ENCODE data around the gene IL12RB1. TPM values are rescaled to one million over a fixed set of nuclear protein-coding genes. Genes with fewer than 3 reads are reported as not detected.

IL12RB1 gene
- polyA plus RNA-seq, 1 donor (not counting 4 experiments of a cell fraction or from before 2014, with no cell fraction given), result 0.09 TPM

- H3K9ac ChIP-seq (ENCODE audit: control insufficient read depth, extremely low read depth, insufficient read depth, low read length), result peak overlapping the region; percentile 56
- H3K9me3 ChIP-seq (ENCODE audit: control insufficient read depth, low read depth, low read length), result no peaks in the 10 kb centered on the region
- peak overlapping the region; percentile 82 for H3K4me2 ChIP-seq (ENCODE audit: control insufficient read depth, extremely low read depth, insufficient read depth, low read depth, low read length)
- peaks cover 9% of the 10 kb centered on the region for H3K4me1 ChIP-seq (ENCODE audit: control insufficient read depth, extremely low read depth, insufficient read depth, low read length)
- TF ChIP-seq, protein P1, sequence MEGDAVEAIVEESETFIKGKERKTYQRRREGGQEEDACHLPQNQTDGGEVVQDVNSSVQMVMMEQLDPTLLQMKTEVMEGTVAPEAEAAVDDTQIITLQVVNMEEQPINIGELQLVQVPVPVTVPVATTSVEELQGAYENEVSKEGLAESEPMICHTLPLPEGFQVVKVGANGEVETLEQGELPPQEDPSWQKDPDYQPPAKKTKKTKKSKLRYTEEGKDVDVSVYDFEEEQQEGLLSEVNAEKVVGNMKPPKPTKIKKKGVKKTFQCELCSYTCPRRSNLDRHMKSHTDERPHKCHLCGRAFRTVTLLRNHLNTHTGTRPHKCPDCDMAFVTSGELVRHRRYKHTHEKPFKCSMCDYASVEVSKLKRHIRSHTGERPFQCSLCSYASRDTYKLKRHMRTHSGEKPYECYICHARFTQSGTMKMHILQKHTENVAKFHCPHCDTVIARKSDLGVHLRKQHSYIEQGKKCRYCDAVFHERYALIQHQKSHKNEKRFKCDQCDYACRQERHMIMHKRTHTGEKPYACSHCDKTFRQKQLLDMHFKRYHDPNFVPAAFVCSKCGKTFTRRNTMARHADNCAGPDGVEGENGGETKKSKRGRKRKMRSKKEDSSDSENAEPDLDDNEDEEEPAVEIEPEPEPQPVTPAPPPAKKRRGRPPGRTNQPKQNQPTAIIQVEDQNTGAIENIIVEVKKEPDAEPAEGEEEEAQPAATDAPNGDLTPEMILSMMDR (optimal IDR thresholded peaks at IDR 0.05 in 1 of 3, IDR thresholded peaks at IDR 0.05 in 1 of 3, conservative IDR thresholded peaks at IDR 0.05 in 1 of 3; ENCODE audit: extremely low read depth in 1 of 3, insufficient read depth in 2 of 3, low read length in 3 of 3), result no peak
- TF ChIP-seq EZH2 (IDR thresholded peaks at IDR 0.05; ENCODE audit: low read length), result no peak
- H3K36me3 ChIP-seq (ENCODE audit: control insufficient read depth in 2 of 2, extremely low read depth in 1 of 2, insufficient read depth in 2 of 2, low read length in 2 of 2), result no peaks in the 10 kb centered on the region
- FAIRE-seq (no peak), DNase-seq (ENCODE audit: low read depth, low spot score) (no peak)
- H4K20me1 ChIP-seq (ENCODE audit: control insufficient read depth, extremely low read depth, insufficient read depth, low read length), result no peaks in the 10 kb centered on the region
- peak overlapping the region; percentile 63 to 75 (median 66) for H3K4me3 ChIP-seq (ENCODE audit: control insufficient read depth in 2 of 3, extremely low read depth in 1 of 3, insufficient read depth in 2 of 3, low read depth in 1 of 3, low read length in 3 of 3)
- H3K27me3 ChIP-seq (ENCODE audit: control insufficient read depth, extremely low read depth, insufficient read depth, low read length), result peaks cover 10% of the 10 kb centered on the region
- H2AFZ ChIP-seq (ENCODE audit: control insufficient read depth, low read length), result no peak overlapping the region
- dilution Hi-C loops (cut with MboI; ENCODE audit: extremely low pct_ligation_motif_present, low sequenced_read_pairs), result no loop called here
- no peaks in the 10 kb centered on the region for H3K79me2 ChIP-seq (ENCODE audit: control insufficient read depth, insufficient read depth, low read length)
- H3K9me1 ChIP-seq (ENCODE audit: control insufficient read depth, extremely low read depth, insufficient read depth, low read length), result no peaks in the 10 kb centered on the region
- no peak overlapping the region for H3K27ac ChIP-seq (ENCODE audit: control insufficient read depth, insufficient read depth, low read length)
These were observed 24.0 kb upstream of the IL12RB1 start for GRCh38 chr19:18110609-18111232.

DNA sequence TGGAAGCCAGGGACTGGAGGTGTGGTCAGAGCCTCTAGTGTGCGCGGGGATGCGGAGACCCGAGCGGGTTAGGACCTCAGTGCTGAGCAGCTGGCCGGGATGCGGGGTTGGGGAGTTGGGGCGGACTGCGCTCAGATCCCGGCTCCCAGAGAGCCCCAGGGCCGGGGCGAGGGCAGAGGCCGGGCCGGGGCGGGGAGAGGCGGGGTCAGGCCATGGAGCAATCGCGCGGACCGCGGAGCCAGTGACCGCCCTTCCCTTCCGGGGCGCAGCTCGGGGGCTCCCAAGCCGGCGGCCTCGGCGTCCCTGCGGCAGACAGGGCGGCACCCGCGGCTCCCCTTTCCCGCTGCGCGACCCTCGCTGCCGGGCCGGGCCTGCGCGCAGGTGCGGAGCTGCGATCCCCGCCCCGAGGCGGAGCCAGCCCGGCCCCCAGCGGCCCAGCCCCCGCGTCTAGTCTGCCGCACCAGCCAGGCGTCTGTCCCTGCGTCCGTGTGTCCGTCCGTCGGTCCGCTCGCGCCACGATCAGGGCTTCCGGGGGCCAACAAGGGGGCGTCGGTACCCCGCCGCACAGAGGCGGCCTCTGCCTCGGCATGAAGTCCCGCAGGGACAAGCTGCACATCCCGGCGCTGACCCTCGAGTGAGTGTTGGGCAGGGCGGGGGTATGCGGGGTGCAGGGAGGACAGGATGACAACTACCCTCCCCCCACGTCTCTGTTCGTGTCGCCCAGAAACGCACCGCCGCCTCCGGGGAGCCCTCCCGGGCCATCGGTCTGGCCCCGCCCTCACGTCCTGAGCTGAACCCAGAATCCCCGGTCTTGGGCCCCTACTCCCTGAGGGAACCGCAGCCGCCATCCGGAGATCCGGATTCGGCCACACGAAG lies 23.2 kb upstream of the IL12RB1 start:
- dilution Hi-C loops (cut with MboI; ENCODE audit: extremely low pct_ligation_motif_present, low sequenced_read_pairs), result no loop called here
- no peak for DNase-seq (ENCODE audit: low read depth, low spot score)

More for the DNA sequence above, 23.2 kb upstream of the IL12RB1 start:
- peak overlapping the region; percentile 56 for H3K9ac ChIP-seq (ENCODE audit: control insufficient read depth, extremely low read depth, insufficient read depth, low read length)
- H3K36me3 ChIP-seq (ENCODE audit: control insufficient read depth in 2 of 2, extremely low read depth in 1 of 2, insufficient read depth in 2 of 2, low read length in 2 of 2), result no peaks in the 10 kb centered on the region
- H3K4me1 ChIP-seq (ENCODE audit: control insufficient read depth, extremely low read depth, insufficient read depth, low read length), result peaks cover 9% of the 10 kb centered on the region
- no peak for TF ChIP-seq EZH2 (IDR thresholded peaks at IDR 0.05; ENCODE audit: low read length)
- TF ChIP-seq, protein P1 (optimal IDR thresholded peaks at IDR 0.05 in 1 of 3, IDR thresholded peaks at IDR 0.05 in 1 of 3, conservative IDR thresholded peaks at IDR 0.05 in 1 of 3; ENCODE audit: extremely low read depth in 1 of 3, insufficient read depth in 2 of 3, low read length in 3 of 3), result no peak
- H3K9me1 ChIP-seq (ENCODE audit: control insufficient read depth, extremely low read depth, insufficient read depth, low read length), result no peaks in the 10 kb centered on the region
- no peaks in the 10 kb centered on the region for H3K79me2 ChIP-seq (ENCODE audit: control insufficient read depth, insufficient read depth, low read length)
- H3K4me2 ChIP-seq (ENCODE audit: control insufficient read depth, extremely low read depth, insufficient read depth, low read depth, low read length), result peak overlapping the region; percentile 82
- H3K27me3 ChIP-seq (ENCODE audit: control insufficient read depth, extremely low read depth, insufficient read depth, low read length), result peaks cover 10% of the 10 kb centered on the region
- H3K27ac ChIP-seq (ENCODE audit: control insufficient read depth, insufficient read depth, low read length), result no peak overlapping the region
- no peak for FAIRE-seq
- no peaks in the 10 kb centered on the region for H4K20me1 ChIP-seq (ENCODE audit: control insufficient read depth, extremely low read depth, insufficient read depth, low read length)
- peak overlapping the region; percentile 63 to 75 (median 66) for H3K4me3 ChIP-seq (ENCODE audit: control insufficient read depth in 2 of 3, extremely low read depth in 1 of 3, insufficient read depth in 2 of 3, low read depth in 1 of 3, low read length in 3 of 3)
- no peaks in the 10 kb centered on the region for H3K9me3 ChIP-seq (ENCODE audit: control insufficient read depth, low read depth, low read length)
- peak overlapping the region; percentile 80 for H2AFZ ChIP-seq (ENCODE audit: control insufficient read depth, low read length)

Data from keratinocyte (primary cell).